GM21723 (cell line): Measurements from ENCODE around the gene SH3BP4.
"Not testable (repeated sequence)": the region's sequence is repeated elsewhere in the genome, so short reads cannot be mapped to it uniquely, and the experiment has no call there.

Source experiments
- ATAC-seq: cut with Tn5 transposase; IDR thresholded peaks from one replicate; pipeline ENCODE4 v1.9.1; 2021; ENCODE audit warnings: mild to moderate bottlenecking, moderate library complexity; ENCODE audit not compliant: unreplicated experiment

The SH3BP4 gene

GRCh38 chr2:235009081-235009480 lies 57.3 kb downstream of the SH3BP4 start:
- no peak for ATAC-seq

GRCh38 chr2:235010117-235010714 lies 58.4 kb downstream of the SH3BP4 start:
- ATAC-seq, result no peak

GRCh38 chr2:235011607-235011928 lies 59.8 kb downstream of the SH3BP4 start:
- ATAC-seq, result no peak

- no peak for ATAC-seq
Observed at GRCh38 chr2:235011929-235012631, 60.3 kb downstream of the SH3BP4 start.

- ATAC-seq, result no peak
Observed at GRCh38 chr2:235017441-235017840, 65.6 kb downstream of the SH3BP4 start.

- ATAC-seq, result no peak
Observed at GRCh38 chr2:235018838-235019237, 67.0 kb downstream of the SH3BP4 start.

GRCh38 chr2:235020141-235020540 lies 68.3 kb downstream of the SH3BP4 start:
- ATAC-seq, result not testable (repeated sequence)

GRCh38 chr2:235021752-235022151 lies 69.9 kb downstream of the SH3BP4 start:
- no peak for ATAC-seq

GRCh38 chr2:235024191-235024860 lies 72.5 kb downstream of the SH3BP4 start:
- no peak for ATAC-seq

GRCh38 chr2:235024931-235025773 lies 73.3 kb downstream of the SH3BP4 start:
- no peak for ATAC-seq

GRCh38 chr2:235025800-235026536 lies 74.2 kb downstream of the SH3BP4 start:
- ATAC-seq, result no peak

GRCh38 chr2:235026649-235027557 lies 75.1 kb downstream of the SH3BP4 start:
- no peak for ATAC-seq

- no peak for ATAC-seq
Observed at GRCh38 chr2:235027558-235028214, 75.9 kb downstream of the SH3BP4 start.

- no peak for ATAC-seq
Observed at GRCh38 chr2:235028646-235029045, 76.8 kb downstream of the SH3BP4 start.

GRCh38 chr2:235029054-235029453 lies 77.2 kb downstream of the SH3BP4 start:
- ATAC-seq, result no peak

- no peak for ATAC-seq
Observed at GRCh38 chr2:235030126-235030525, 78.3 kb downstream of the SH3BP4 start.

- no peak for ATAC-seq
Observed at GRCh38 chr2:235030936-235031335, 79.1 kb downstream of the SH3BP4 start.

GRCh38 chr2:235031686-235032373 lies 80.0 kb downstream of the SH3BP4 start:
- ATAC-seq, result no peak

GRCh38 chr2:235032466-235032865 lies 80.6 kb downstream of the SH3BP4 start:
- ATAC-seq, result no peak
